SK-N-SH (cell line): ENCODE results near the gene ZNHIT2.

ENCODE experiments used
- TCF12 ChIP-seq: IDR thresholded peaks from 2 replicates; pipeline ENCODE4 v1.4.0; 2012
- TF ChIP-seq, protein P1 (sequence below): fragments of 200-600 bp; sonication (generic); IDR thresholded peaks from 2 replicates; pipeline ENCODE4 v1.6.1; 2017; ENCODE audit warnings: antibody characterized with exemption, mild to moderate bottlenecking, moderate library complexity

GRCh38 chr11:65151331-65151899 is 33.9 kb upstream of the ZNHIT2 start:
- TF ChIP-seq, protein P1, sequence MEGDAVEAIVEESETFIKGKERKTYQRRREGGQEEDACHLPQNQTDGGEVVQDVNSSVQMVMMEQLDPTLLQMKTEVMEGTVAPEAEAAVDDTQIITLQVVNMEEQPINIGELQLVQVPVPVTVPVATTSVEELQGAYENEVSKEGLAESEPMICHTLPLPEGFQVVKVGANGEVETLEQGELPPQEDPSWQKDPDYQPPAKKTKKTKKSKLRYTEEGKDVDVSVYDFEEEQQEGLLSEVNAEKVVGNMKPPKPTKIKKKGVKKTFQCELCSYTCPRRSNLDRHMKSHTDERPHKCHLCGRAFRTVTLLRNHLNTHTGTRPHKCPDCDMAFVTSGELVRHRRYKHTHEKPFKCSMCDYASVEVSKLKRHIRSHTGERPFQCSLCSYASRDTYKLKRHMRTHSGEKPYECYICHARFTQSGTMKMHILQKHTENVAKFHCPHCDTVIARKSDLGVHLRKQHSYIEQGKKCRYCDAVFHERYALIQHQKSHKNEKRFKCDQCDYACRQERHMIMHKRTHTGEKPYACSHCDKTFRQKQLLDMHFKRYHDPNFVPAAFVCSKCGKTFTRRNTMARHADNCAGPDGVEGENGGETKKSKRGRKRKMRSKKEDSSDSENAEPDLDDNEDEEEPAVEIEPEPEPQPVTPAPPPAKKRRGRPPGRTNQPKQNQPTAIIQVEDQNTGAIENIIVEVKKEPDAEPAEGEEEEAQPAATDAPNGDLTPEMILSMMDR = no peak
- TF ChIP-seq TCF12 = no peak
